WTC11 (cell line): ENCODE data around the gene SH3PXD2A.

Experiments used
- ATF3 ChIP-seq: sonication (generic); formaldehyde crosslinking; conservative IDR thresholded peaks from 2 replicates; pipeline ENCODE4 v1.8.1; 2022; ENCODE audit warnings: mild to moderate bottlenecking, missing genetic modification reagents
- CTCF ChIP-seq: fragments of 200-600 bp; IDR thresholded peaks from 2 replicates; pipeline ENCODE4 v1.8.0; 2022; ENCODE audit warnings: antibody characterized with exemption
- E2F1 ChIP-seq: sonication (generic); formaldehyde crosslinking; IDR thresholded peaks from 2 replicates; pipeline ENCODE4 v1.8.0; 2022; ENCODE audit warnings: mild to moderate bottlenecking, missing genetic modification reagents
- ETV6 ChIP-seq: sonication (generic); formaldehyde crosslinking; IDR thresholded peaks from 2 replicates; pipeline ENCODE4 v1.8.1; 2022; ENCODE audit warnings: mild to moderate bottlenecking, missing genetic modification reagents
- FOXK1 ChIP-seq: sonication (generic); formaldehyde crosslinking; IDR thresholded peaks from 2 replicates; pipeline ENCODE4 v1.8.0; 2022; ENCODE audit warnings: mild to moderate bottlenecking, moderate library complexity, missing genetic modification reagents
- JAZF1 ChIP-seq: fragments of 250-450 bp; sonication (Bioruptor Pico); IDR thresholded peaks from 2 replicates; pipeline ENCODE4 v1.9.0; 2021; ENCODE audit warnings: moderate library complexity, mild to moderate bottlenecking, inconsistent platforms
- SOX15 ChIP-seq: fragments of 250-450 bp; sonication (Bioruptor Pico); IDR thresholded peaks from 2 replicates; pipeline ENCODE4 v1.9.0; 2021; ENCODE audit warnings: mild to moderate bottlenecking
- USF1 ChIP-seq: sonication (generic); formaldehyde crosslinking; IDR thresholded peaks from 2 replicates; pipeline ENCODE4 v1.8.0; 2022; ENCODE audit warnings: mild to moderate bottlenecking, missing genetic modification reagents
- ZNF512 ChIP-seq: sonication (generic); formaldehyde crosslinking; IDR thresholded peaks from 2 replicates; pipeline ENCODE4 v1.8.1; 2022; ENCODE audit warnings: missing genetic modification reagents, borderline replicate concordance

GRCh38 chr10:103570844-103571655 is 284.3 kb downstream of the SH3PXD2A start:
- TF ChIP-seq CTCF (no peak), JAZF1 (CRISPR knock-in tag) (no peak), ATF3 (no peak), ZNF512 (CRISPR knock-in tag) (no peak), USF1 (CRISPR knock-in tag) (no peak), SOX15 (CRISPR knock-in tag) (no peak), FOXK1 (CRISPR knock-in tag) (no peak), E2F1 (CRISPR knock-in tag) (no peak), ETV6 (no peak)
